Neural progenitor cell (in vitro differentiated cells): Measurements from ENCODE around the gene CPNE8.

Experiments
- EZH2phosphoT487 ChIP-seq: fragments of 200-600 bp; sonication (generic); IDR thresholded peaks from 2 replicates; pipeline ENCODE4 v1.6.1; 2017; ENCODE audit warnings: antibody characterized with exemption
- TF ChIP-seq, protein P1 (sequence below): fragments of 200-600 bp; sonication (generic); IDR thresholded peaks from 2 replicates; pipeline ENCODE4 v1.5.1; 2017; ENCODE audit warnings: antibody characterized with exemption, mild to moderate bottlenecking

DNA sequence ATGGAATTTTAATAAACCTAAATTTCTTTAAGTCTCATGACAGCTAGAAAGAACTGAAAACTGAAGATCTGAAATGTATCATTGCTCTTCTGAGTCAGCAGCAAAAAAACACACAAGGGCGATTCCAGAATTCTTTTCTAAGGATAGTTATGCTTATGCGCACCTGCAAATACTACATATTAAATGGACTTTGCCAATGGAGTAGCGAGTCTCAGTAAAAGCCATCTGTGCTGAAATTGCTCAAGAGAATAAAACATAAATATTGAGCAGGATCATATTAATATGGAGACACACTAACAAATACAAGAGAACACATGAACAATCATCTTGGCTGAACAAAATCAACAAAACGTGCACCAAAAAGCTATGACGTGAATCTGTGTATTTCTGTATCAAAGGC is 73.7 kb downstream of the CPNE8 start:
- TF ChIP-seq, protein P1, sequence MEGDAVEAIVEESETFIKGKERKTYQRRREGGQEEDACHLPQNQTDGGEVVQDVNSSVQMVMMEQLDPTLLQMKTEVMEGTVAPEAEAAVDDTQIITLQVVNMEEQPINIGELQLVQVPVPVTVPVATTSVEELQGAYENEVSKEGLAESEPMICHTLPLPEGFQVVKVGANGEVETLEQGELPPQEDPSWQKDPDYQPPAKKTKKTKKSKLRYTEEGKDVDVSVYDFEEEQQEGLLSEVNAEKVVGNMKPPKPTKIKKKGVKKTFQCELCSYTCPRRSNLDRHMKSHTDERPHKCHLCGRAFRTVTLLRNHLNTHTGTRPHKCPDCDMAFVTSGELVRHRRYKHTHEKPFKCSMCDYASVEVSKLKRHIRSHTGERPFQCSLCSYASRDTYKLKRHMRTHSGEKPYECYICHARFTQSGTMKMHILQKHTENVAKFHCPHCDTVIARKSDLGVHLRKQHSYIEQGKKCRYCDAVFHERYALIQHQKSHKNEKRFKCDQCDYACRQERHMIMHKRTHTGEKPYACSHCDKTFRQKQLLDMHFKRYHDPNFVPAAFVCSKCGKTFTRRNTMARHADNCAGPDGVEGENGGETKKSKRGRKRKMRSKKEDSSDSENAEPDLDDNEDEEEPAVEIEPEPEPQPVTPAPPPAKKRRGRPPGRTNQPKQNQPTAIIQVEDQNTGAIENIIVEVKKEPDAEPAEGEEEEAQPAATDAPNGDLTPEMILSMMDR = no peak
- TF ChIP-seq EZH2phosphoT487 = no peak
